GM12878 (cell line): Measurements from ENCODE around the gene AADACL2. TPM values are rescaled to one million over a fixed set of nuclear protein-coding genes. Genes with fewer than 3 reads are reported as not detected.

Experiments
- ATAC-seq: fragments of 200-7000 bp; cut with Tn5 transposase; 3 replicates; pipeline ENCODE4 v1.9.1; 2020; ENCODE audit warnings: mild to moderate bottlenecking, moderate library complexity
- BruUV-seq: library from RNA; stranded (reverse); fragments of 400-500 nt; replicated peaks from 2 replicates; lab custom pipeline; 2021; lab: Mats Ljungman, UMichigan
- CTCF ChIA-PET: fragments of 300-600 bp; sonication (Branson Sonifier 250); formaldehyde crosslinking; extraction: SDS; loops from one replicate; lab custom pipeline; 2021; ENCODE audit warnings: inconsistent platforms; lab: Yijun Ruan, JAX
- POLR2A ChIA-PET: fragments of 350-600 bp; formaldehyde crosslinking; extraction: SDS; loops from one replicate; lab custom pipeline; 2021; ENCODE audit warnings: inconsistent platforms; lab: Charles Lee
- RAD21 ChIA-PET: fragments of 300-600 bp; sonication (Branson Sonifier 250); formaldehyde crosslinking; loops from one replicate; lab custom pipeline; 2023; ENCODE audit warnings: antibody characterized with exemption; ENCODE audit not compliant: unreplicated experiment; lab: Charles Lee
- SMC1A ChIA-PET: fragments of 300-600 bp; sonication (Branson Sonifier 250); formaldehyde crosslinking; loops from one replicate; lab custom pipeline; 2023; ENCODE audit not compliant: unreplicated experiment, uncharacterized antibody; lab: Charles Lee
- DNase-seq: peaks from one replicate; pipeline ENCODE4 v3.0.0-alpha.2; 2011; ENCODE audit warnings: low read depth, low spot score
- FAIRE-seq: peaks from 3 replicates; lab custom pipeline; 2011; peaks lifted over from hg19 to GRCh38; lab: Jason Lieb, UNC
- H2AFZ ChIP-seq: 2 replicates; pipeline ENCODE4 v1.6.0; 2011; ENCODE audit warnings: low read depth, low read length, control low read depth; ENCODE audit not compliant: control insufficient read depth
- H3K27ac ChIP-seq: 2 replicates; pipeline ENCODE4 v1.5.1; 2011; ENCODE audit warnings: control low read depth; ENCODE audit not compliant: control insufficient read depth, insufficient read depth
- H3K27me3 ChIP-seq, 2 experiments: replicated peaks in 1 of 2; 2 replicates each; pipeline versions ENCODE4 v1.6.0 to v1.6.1; 2011; ENCODE audit warnings: low read length in 1 of 2; ENCODE audit not compliant: control insufficient read depth in 2 of 2, insufficient read depth in 2 of 2
- H3K36me3 ChIP-seq, 2 experiments: 2 replicates each; pipeline ENCODE4 v1.5.1; 2011; ENCODE audit warnings: low read length in 1 of 2; ENCODE audit not compliant: control insufficient read depth in 2 of 2, insufficient read depth in 2 of 2
- H3K4me1 ChIP-seq: 2 replicates; pipeline ENCODE4 v1.6.1; 2011; ENCODE audit warnings: mild to moderate bottlenecking, low read length, moderate library complexity, mixed read lengths; ENCODE audit not compliant: control insufficient read depth, insufficient read depth
- H3K4me2 ChIP-seq: 2 replicates; pipeline ENCODE4 v1.6.0; 2011; ENCODE audit warnings: control low read depth; ENCODE audit not compliant: control insufficient read depth, insufficient read depth
- H3K4me3 ChIP-seq: fragments of 200-600 bp; sonication (generic); 2 replicates; pipeline ENCODE4 v1.5.1; 2016
- H3K79me2 ChIP-seq: 2 replicates; pipeline ENCODE4 v1.6.0; 2011; ENCODE audit warnings: low read length; ENCODE audit not compliant: control insufficient read depth, insufficient read depth
- H3K9ac ChIP-seq: 2 replicates; pipeline ENCODE4 v1.8.0; 2011; ENCODE audit warnings: low read length, control low read depth, mixed read lengths; ENCODE audit not compliant: control insufficient read depth, insufficient read depth
- H3K9me3 ChIP-seq: replicated peaks from 3 replicates; pipeline ENCODE4 v1.5.1; 2011; ENCODE audit warnings: mild to moderate bottlenecking, low read length; ENCODE audit not compliant: control insufficient read depth, insufficient read depth
- H4K20me1 ChIP-seq: 2 replicates; pipeline ENCODE4 v1.6.0; 2011; ENCODE audit not compliant: control insufficient read depth, insufficient read depth
- BMI1 ChIP-seq: fragments of 450-650 bp; IDR thresholded peaks from 2 replicates; pipeline ENCODE4 v1.6.1; 2016; ENCODE audit warnings: mild to moderate bottlenecking, moderate library complexity, borderline replicate concordance
- E2F8 ChIP-seq: fragments of 450-650 bp; IDR thresholded peaks from 2 replicates; pipeline ENCODE4 v1.6.1; 2018; ENCODE audit warnings: mild to moderate bottlenecking, low read depth, moderate library complexity; ENCODE audit not compliant: partially characterized antibody
- EP300 ChIP-seq, 2 experiments: fragments of 150-350 bp in 1 of 2; IDR thresholded peaks; 2 replicates each; pipeline ENCODE4 v1.6.1; 2011 to 2012; ENCODE audit warnings: low read depth in 2 of 2, low read length in 2 of 2, borderline replicate concordance in 1 of 2, improper control_type of control experiment in 1 of 2, inconsistent platforms in 1 of 2; ENCODE audit not compliant: control insufficient read depth in 1 of 2
- HCFC1 ChIP-seq: fragments of 150-350 bp; IDR thresholded peaks from 2 replicates; pipeline ENCODE4 v1.6.1; 2014; ENCODE audit warnings: low read length
- RCOR1 ChIP-seq: conservative IDR thresholded peaks from 2 replicates; pipeline ENCODE4 v1.6.1; 2012; ENCODE audit warnings: low read depth, low read length, improper control_type of control experiment
- RELB ChIP-seq: fragments of 450-650 bp; IDR thresholded peaks from 2 replicates; pipeline ENCODE4 v1.6.1; 2017; ENCODE audit warnings: low read depth, mild to moderate bottlenecking, moderate library complexity
- SKIL ChIP-seq: fragments of 450-650 bp; IDR thresholded peaks from 2 replicates; pipeline ENCODE4 v1.6.1; 2017; ENCODE audit warnings: mild to moderate bottlenecking, low read depth, inconsistent platforms; ENCODE audit not compliant: poor library complexity, severe bottlenecking
- ZNF384 ChIP-seq: IDR thresholded peaks from 2 replicates; pipeline ENCODE4 v1.6.1; 2012; ENCODE audit warnings: low read depth, mild to moderate bottlenecking, low read length, improper control_type of control experiment, borderline replicate concordance
- ZNF592 ChIP-seq: fragments of 450-650 bp; IDR thresholded peaks from 2 replicates; pipeline ENCODE4 v1.6.1; 2017; ENCODE audit warnings: mild to moderate bottlenecking, moderate library complexity
- ZNF622 ChIP-seq: fragments of 450-650 bp; IDR thresholded peaks from 2 replicates; pipeline ENCODE4 v1.6.1; 2017; ENCODE audit warnings: mild to moderate bottlenecking, inconsistent platforms
- WGBS: methylation state at CpG from one replicate; pipeline ENCODE4 v1.1.6; 2016; ENCODE audit warnings: low lambda C conversion rate; ENCODE audit not compliant: insufficient replicate concordance, insufficient coverage; ENCODE audit errors: missing lambda C conversion rate; 5-methylcytosine and 5-hydroxymethylcytosine counted together
- in situ Hi-C: fragments of 300-500 bp; cut with MboI; formaldehyde crosslinking; loops from 9 replicates; pipeline ENCODE4 v1.14.3; 2018; ENCODE audit warnings: mixed read lengths
- intact Hi-C: fragments of 100-400 bp; cut with micrococcal nuclease; formaldehyde crosslinking; loops from one replicate; pipeline ENCODE4 v1.14.2; 2022; ENCODE audit not compliant: unreplicated experiment
- polyA plus RNA-seq, 11 experiments: library from polyadenylated mRNA; depleted of rRNA in 4 of 11; unstranded in 6 of 11; stranded (reverse) in 5 of 11; fragments of >200 nt; fragmentation: Nextera tagmentation in 4 of 11; fragmentation: Illumina TruSeq in 1 of 11; extraction: Ambion mirVana in 4 of 11; extraction: Trizol in 1 of 11; gene quantifications; 1 replicate in 1 of 11; 2 replicates in 10 of 11; pipeline versions ENCODE4 v1.2.1 to v1.2.3, GENCODE V29; 2011 to 2016; ENCODE audit warnings: inconsistent platforms in 2 of 11, missing spikeins in 2 of 11, low read depth in 1 of 11
- total RNA-seq, 4 experiments: library from RNA; depleted of rRNA in 3 of 4; stranded (reverse); fragments of >200 nt in 3 of 4; fragmentation: Illumina TruSeq in 1 of 4; extraction: Trizol in 1 of 4; gene quantifications; 2 replicates each; pipeline versions ENCODE4 v1.2.1 to v1.2.3, GENCODE V29; 2013 to 2021

Gene AADACL2
- total and polyA plus RNA-seq, 10 of the 15 experiments (the other 5 are each of a cell fraction or from before 2014, with no cell fraction given) = not detected

DNA sequence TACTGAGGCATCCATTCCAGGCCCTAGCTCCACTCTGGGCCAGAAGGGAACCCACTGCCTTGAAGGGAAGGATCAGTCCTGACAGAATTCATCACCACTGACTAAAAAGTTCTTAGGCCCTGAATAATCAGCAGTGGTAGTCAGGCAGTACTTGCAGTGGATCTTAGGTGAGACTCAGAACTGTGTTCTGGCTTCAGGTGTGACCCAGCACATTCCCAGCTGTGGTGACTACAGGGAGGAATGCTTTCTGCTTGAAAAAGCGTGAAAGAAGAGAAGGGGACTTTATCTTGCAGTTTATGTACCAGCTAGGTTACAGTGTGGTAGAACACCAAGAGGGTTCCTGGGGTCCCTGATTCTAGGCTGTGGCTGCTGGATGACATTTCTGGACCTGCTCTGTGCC, 24.9 kb upstream of the AADACL2 start (continued):
- no peak for TF ChIP-seq RELB

DNA sequence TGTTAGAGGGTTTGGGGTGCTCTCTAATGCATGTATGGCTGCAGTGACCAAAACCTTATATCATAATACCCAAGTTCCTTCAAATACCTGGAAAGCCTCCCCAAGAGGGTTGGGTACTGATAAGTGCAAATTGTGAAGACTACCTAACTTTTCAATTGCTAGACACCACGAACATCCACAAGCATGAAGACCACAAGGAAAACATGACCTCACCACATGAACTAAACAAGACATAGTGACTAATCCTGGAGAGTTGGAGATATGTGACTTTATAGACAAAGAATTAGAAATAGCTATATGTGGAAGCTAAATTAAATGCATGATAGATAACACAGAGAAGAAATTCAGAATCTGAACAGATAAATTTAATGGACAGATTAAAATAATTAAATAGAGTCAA, 23.9 kb upstream of the AADACL2 start:
- FAIRE-seq = no peak
- in situ Hi-C loops (no loop called here), intact Hi-C loops (no loop called here)
- ChIA-PET CTCF (no interaction called here), POLR2A (no interaction called here), SMC1A (no interaction called here), RAD21 (no interaction called here)
- DNase-seq = no peak
- no peak overlapping the region for H3K9ac ChIP-seq
- H2AFZ ChIP-seq = no peak overlapping the region
- no peak overlapping the region for H3K4me2 ChIP-seq
- no peaks in the 10 kb centered on the region for H3K36me3 ChIP-seq
- H3K9me3 ChIP-seq = no peaks in the 10 kb centered on the region
- no peak overlapping the region for H3K27ac ChIP-seq
- no peak for ATAC-seq
- H3K4me1 ChIP-seq = no peaks in the 10 kb centered on the region
- no TSS peak for BruUV-seq
- no peaks in the 10 kb centered on the region for H4K20me1 ChIP-seq
- no peak overlapping the region for H3K4me3 ChIP-seq
- no peaks in the 10 kb centered on the region for H3K27me3 ChIP-seq
- H3K79me2 ChIP-seq = no peaks in the 10 kb centered on the region
- WGBS = 0% methylated on average over 1 of the region's 1 CpG
- no peak for TF ChIP-seq ZNF622
- no peak for TF ChIP-seq RCOR1
- no peak for TF ChIP-seq ZNF384
- no peak for TF ChIP-seq ZNF592
- TF ChIP-seq BMI1 = no peak
- no peak for TF ChIP-seq EP300 (IDR thresholded peaks at IDR 0.05; ENCODE audit: borderline replicate concordance in 1 of 2, control insufficient read depth in 1 of 2, low read depth in 2 of 2, low read length in 2 of 2)
- no peak for TF ChIP-seq E2F8
- no peak for TF ChIP-seq HCFC1
- TF ChIP-seq SKIL = no peak
